Inflammatory macrophage treated with lipopolysaccharide for 1 hour (primary cell): Measurements from ENCODE around the gene CAMK2G.

Experiments used
- DNase-seq, 2 donors: peaks; one replicate each; pipeline ENCODE4 v3.0.0-alpha.2; 2020 to 2022

CAMK2G gene

DNA sequence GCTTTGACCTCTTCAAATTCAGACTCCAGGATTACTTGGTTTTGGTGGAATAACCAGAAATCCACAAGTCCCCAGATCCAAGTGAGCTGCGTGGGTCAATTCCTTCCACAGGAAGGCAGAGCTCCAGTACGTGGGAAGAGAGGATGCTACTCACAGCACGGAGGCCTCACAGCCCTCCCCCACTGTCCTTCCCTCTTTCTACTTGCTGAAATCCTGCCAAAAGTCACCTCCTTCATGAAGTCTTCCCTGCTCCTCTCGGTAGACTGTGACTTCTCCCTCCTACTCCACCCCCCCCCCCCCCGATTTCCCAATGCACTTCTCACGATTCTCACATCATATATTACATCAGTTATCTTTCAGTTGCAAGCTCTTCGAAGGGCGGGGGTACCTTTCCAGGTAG is 12.3 kb downstream of the CAMK2G start:
- DNase-seq: peak; percentile 28 to 50

DNA sequence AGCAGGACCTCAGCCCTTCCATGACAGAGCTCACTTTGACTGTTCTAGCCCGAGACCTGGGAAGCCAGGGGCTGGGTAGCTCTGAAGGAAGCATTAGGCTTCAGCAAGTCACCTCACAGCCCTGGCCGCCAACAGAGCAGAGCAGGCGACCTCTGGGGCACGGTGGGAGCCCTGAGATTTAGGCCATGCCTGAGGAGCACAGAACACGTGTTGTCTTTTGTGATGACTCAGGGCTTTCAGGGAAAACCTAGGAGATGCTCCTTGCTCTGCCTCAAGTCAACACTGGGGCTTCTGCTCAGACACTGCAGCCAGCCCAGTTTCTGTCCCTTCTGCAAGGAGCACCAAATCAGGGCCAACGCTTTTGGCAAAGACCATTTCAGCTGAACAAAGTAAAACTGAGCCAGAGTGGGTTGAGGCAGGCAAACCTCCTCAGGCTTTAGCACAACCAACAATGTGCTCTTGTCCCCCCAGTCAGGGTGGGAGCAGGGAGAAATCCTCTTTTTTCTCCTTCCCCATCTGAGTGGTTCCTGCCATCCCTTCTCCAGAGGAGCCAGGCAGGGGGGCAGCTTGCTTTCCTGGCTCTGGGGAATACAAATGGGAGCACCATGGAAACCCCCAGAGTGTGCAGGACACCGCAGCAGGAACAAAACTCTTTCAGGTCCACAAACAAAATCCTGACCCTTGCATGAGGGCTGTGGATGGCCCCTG is 14.4 kb downstream of the CAMK2G start:
- no peak for DNase-seq

GRCh38 chr10:73859428-73859783 is 14.9 kb downstream of the CAMK2G start:
- DNase-seq: no peak

DNA sequence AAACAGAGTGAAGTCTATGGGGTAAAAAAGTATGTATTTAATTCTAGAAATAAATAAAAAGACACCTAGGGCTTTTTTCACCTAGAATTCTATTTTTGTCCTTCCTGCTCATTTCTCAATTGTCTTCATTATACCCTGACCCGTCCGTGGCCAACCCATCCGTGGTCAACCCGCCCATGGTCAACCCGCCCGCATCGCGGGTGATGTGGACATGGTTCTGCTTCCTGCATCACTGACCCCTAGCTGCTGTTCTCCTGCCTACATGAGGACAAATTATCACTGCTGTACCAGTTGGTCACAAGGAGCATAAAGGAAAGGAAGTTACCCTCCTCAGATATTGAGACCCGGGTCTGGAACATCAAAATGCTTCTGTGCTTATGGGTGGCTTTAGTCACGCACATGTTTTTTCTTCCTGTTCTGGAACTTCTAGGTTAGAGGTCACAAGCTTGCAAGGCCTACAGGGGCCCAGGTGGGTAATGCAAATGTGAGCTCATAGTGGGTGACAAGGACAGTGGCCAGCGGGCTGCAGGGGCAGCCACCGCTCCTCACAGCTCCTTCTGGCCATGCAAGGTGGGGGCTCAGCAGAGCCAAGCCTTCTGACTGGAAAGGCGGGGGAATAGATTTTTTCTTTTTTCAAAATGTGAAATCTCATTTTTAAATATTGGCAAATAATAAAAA is 15.5 kb downstream of the CAMK2G start:
- no peak for DNase-seq

DNA sequence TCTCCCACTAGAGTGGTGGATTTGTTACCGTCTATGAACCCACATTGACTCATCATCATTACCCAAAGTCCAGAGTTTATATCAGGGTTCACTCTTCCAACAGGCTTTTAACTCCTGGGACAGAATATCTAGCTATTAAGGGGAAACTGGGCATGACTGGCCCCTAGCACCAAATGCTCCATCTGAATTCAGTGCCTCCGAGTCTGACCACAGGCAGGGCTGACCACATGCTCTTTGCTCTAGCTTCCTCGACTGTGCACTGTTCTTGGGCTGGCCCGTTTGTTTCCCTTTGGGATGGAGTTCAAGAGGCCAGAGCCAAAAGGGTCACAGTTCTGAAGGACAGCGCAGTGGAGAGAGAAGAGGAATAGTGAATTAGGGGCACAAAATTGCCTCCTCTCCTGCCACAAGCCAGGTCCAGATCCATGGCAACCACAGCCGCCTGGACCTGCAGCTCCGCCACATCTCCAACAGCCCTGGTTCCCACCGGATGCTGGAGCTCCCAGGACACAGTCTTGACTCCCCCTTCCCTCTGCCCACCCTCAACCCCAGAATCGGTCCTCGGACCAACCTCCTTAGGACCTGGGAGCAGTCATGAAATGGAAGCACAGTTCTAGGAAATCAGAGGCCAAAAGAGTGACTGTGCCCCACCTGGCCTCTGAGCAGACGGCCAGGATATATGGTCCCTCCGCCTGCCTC is 16.2 kb downstream of the CAMK2G start:
- no peak for DNase-seq

DNA sequence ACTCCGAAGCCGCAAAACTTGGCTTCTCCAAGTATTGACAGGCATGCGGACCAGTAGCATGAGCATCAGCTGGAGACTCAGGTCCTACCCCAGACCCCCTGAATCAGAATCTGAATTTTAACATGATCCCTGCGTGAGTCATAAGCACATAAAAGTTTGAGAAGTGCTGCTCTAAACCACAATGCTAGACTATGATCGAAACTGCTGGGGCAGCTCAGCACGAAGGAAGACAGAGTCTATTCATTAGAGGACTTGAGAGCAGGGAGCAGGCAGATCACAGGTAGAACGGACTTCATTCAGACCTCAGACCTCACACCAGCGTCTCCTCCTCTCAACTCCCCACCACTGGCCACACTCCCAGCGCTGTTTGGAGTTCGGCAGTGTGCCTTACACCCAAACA is 16.9 kb downstream of the CAMK2G start:
- DNase-seq: no peak

- no peak for DNase-seq
Observed at GRCh38 chr10:73856261-73856660, 18.1 kb downstream of the CAMK2G start.

GRCh38 chr10:73855413-73855812 is 18.9 kb downstream of the CAMK2G start:
- no peak for DNase-seq

DNA sequence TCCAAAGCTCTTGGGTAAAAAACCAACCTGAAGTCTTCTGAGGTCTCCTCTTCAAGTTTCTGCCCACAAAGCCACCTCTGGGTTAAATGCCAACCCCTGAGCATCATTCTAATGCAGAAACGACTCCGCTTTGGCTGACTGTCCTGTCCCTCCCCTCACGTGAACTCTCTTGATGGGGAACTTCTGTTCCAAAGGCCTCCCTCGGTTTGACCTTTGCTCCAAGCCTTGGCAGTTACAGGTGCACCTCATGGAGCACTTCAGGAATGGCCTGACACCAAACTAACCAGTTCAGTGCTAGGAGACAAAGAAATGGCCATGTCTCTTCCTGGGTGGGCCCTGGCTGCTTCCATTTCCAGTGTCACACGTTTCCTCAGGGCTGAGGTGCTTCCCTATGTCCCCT is 20.0 kb downstream of the CAMK2G start:
- no peak for DNase-seq

DNA sequence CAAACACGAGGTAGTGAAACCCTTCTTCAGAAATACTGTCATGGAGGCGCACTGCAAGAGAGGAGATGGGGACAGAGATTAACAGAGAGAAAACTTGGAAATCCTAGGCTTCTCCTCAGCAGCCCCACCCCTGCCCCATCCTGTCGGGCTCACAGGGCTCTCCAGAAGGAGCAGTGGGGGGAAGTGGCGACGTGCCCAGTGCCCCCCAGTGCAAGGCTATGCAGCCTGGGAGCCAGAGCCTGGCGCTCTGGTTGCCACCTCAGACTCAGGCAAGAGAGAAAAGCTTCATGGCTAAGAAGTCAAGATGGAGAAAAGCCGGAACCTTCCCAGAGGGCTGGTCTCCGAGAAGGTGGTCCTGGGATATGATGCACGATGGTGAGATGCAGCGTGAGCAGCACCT is 21.2 kb downstream of the CAMK2G start:
- DNase-seq: no peak

DNA sequence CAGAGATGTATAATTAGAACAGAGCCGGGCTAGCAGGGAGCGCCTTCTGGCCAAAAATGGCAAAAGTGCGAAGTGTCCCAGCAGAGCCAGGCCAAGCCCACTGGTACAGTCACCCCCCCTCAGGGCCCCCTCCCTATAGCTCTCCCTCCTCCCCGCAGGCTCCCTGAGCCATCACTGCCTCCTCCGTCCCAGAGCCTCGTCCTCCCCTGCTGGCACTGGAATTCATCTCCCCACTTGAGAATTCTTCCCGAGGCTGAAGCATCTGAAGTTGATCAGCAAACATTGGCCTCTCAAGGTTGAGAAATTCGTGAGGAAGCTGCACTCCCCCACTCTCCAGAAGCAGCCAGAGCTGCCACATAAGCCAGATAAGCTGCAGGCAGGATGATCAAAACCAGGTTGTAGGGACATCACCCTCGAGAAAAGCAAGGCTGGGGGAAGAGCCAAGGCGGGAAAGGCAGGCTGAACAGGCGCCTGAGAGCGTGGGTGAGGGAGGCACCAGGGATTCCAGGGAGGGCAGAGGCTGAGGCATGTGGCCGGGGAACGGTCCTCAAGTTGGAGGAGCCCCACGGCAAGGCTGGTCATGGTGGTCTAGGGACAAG is 23.4 kb downstream of the CAMK2G start:
- DNase-seq: no peak

GRCh38 chr10:73850211-73850610 is 24.1 kb downstream of the CAMK2G start:
- DNase-seq: no peak

DNA sequence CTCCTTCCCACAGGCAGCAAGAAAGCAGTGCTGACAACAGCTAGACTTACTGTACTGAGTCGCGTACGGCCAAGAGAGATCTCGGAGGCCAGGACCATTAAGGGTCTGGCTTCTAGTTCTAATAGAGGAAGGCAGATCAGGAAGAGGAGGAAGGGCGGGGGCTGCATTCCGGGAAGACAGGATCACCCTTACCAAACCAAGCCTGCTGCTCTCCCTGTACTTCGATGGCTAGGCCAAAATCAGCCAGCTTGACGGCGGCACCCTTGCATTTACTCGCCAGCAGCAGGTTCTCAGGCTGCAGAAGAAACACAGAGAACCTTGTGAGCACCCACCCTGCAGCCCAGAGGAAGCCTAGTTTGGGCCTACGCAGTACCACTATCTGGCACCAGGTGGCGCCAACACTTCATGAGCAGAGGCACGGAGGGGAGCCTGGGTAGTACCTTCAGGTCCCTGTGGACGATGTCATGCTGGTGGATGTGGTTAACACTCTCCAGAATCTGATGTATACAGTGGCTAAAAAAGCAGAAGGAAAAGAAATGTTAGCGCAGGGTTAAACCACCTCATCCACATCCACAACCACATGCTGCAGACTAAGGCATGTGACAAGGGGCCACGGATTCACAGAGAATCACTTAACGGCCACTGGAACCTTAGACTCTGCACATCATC is 25.4 kb downstream of the CAMK2G start:
- DNase-seq: peak; percentile 70 to 98

DNA sequence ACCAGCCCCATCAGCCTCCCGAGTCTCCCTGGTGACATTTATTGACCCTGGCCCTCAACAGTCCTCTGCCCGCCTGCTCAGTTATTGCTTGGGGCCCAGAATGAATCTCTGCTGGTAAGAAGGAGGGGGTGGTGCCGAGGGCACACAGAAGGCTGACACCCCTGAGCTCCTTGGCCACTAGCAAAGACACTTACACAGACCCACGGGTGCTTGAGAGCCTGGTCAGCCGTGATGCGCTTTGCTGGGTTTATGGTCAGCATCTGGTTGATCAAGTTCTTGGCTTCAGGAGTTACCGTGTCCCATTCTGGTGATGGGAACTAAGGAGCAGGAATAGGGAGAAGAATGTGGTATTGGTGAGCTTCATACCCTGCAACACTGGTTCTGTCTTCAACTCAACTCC is 27.3 kb downstream of the CAMK2G start:
- DNase-seq: no peak

- DNase-seq: peak; percentile 62 to 80
Observed at GRCh38 chr10:73843261-73843660, 31.1 kb downstream of the CAMK2G start.

DNA sequence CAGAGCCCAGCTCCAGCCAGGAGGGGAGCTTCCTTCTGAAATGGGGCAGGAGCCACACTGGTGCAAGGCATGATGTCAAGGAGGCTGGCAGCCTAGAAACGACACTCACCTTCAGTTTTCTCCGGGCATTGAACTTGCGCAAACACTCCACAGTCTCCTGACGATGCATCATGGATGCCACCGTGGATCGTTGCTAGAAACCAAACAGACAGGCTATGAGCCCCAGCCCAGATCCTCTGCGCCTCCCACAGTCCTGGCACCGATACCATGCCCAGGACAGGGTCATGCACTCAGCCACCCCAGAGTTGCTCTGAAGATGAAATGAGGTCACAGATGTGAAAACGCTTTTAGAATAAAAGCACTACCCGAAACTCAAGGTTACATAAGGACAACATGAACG is 32.0 kb downstream of the CAMK2G start:
- no peak for DNase-seq

DNA sequence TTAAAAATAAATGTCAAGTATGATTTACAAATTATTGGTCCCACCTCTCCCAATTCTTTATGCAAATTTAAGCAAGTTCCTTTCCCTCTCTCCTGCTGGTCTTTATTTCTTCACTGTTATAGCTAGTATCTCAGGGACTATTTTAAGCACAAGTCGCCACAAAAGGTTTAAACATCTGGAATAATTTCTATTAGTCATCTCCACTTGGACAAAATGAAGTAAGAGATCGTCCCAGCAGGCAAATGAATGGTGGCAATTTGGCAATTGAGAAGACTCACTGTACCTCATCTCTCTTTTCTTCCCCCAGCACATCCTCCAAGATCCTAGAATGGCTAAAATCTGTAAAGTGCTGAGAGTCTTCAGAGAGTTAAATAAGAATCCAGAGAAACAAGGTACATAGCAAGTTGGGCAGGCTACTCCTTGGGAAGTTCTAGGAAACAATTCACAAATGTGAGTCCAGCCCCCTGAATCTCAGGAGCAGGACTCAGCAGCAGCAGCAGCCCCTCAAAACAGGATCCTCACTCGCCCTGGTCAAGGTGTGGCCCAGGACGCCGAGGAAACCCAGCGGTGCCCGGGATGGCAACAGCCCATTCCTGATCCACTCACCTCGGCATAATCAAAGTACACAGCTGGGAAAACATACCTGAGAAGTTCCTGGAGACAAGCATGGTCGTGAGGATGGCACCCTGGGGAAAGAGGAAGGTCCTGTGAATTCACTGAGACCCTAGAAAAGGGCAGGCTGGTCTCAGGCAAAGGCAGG is 32.6 kb downstream of the CAMK2G start:
- no peak for DNase-seq

GRCh38 chr10:73841061-73841421 is 33.3 kb downstream of the CAMK2G start:
- DNase-seq: no peak

DNA sequence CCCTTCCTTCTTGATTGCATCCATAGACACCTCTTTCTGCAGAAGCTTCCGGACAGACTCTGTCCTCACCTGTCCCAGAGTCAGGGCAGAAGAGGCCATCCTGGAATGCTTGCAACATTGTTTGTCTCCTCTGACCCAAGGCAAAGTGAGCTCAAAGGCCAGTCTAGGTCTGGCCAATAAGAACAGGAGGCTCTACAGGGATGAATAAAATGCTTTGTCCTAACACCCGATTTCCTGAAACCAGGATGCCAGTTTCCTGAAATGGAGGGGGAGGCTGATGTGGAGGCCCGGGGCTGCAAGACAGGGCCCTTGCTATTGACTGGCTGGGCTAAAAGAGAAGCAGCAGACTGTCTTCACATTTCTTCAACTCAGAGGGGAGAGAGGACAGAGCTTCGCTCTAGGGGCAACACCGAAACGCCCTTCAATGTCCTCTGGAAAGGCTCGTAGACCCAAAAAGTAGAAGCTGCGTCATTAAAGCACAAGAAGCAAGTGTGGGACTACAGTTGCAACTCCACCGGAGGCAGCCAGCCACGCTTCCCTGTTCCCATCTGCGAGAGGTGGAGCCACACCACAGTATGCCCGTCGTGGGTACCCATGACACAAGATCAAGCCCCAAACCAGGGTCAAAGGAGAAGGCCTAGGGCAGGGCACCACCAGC is 33.8 kb downstream of the CAMK2G start:
- no peak for DNase-seq

- DNase-seq: no peak
Observed at GRCh38 chr10:73840056-73840402, 34.3 kb downstream of the CAMK2G start.

DNA sequence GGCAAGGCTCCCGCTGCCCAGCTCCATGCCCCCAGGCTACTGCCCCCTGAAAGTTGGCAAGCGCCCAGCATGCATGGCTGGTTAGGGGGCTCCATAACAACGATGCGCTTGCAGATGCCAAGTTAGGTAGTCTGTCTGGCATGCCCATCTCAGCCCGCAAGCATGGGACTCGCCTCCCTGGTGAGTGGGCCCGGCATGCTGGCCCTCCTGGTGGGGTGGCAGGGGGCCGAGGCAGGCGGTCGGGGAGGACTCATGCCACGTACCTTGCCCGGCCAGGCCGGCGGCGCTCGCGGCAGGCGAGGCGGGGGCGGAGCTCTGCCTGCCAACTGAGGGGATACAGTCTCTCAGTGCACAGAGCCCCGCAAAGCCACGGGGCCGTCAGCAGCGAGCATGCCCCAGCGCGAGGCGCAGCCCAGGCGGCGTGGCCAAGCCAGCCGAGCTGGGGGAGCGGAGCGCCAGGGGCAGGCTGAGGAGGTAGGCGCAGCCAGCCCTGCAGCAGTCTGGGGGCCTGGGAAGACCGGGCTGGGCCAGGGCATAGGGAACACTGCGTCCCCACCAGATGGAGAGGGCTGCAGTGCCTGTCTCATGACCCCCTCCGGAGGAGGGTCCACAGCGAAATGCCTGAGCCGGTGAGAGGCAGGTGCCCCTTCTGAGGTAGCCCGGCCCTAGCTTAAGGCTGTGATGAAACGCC is 34.9 kb downstream of the CAMK2G start:
- DNase-seq: no peak

DNA sequence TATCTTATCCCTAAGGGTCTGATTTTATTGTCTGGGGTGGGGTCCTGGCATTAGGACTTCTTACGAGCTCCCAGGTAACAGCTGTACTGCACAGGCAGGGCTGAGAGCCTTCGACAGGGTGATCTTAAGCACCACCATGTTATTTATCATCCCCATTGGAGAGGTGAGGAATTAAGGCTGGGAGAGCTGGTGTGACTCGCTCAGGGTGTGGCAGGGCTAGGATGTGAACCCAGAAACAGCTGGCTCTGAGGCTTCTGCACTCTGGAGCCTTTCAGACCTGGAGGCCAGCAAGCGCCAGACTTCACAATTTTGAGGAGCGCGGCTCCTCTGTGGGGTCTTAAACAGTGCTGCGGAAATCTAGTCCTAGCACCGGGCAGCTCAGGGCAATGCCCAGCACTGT is 35.5 kb downstream of the CAMK2G start:
- no peak for DNase-seq
